Body of pancreas (tissue), 4 donors: Measurements from ENCODE around the gene DHRS7B.

Experiments used
- POLR2A ChIP-seq, 3 donors: fragments of 450-650 bp; IDR thresholded peaks; one replicate each; pipeline ENCODE4 v1.6.1; 2016; ENCODE audit warnings: antibody characterized with exemption in 3 of 3, mild to moderate bottlenecking in 2 of 3
- TF ChIP-seq, protein P1 (sequence below), 7 experiments: fragments of 450-650 bp in 4 of 7; fragments of 200-600 bp in 3 of 7; sonication (generic) in 3 of 7; IDR thresholded peaks; one replicate each; pipeline ENCODE4 v1.5.1; 2016 to 2019; ENCODE audit warnings: antibody characterized with exemption in 7 of 7

DNA sequence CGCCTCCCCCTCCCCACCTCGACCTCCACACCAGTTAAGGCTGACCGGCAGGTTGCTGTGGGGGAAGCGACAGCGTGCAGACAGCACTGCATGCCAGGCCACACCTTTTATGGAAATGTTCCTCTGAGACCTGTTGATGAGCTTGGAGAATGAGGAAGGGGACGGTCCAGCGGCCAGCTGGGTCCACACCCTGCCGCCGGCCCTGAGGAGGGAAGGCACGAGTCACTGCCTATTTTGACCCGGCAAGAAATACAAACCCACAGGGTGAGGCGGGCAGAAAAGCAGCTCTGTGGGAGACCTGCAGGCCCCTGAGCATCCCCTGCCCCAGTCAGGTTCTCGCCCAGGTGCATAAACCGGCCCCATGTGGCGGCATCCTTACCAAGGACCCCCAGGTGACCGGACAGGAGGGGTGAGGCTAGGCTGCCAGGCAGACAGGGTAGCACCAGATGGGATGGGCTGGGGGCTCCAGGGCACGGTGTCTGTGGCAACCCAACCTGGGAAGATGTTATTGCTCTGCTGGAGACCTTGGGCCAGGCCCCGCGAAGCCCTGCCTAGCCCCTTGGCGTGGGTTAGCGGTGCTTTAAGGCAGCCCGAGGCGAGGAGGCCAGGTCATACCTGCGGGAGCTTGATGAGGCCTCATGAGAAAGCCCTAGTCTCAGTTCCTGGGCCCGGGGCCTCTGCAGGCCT, 113.7 kb downstream of the DHRS7B start:
- TF ChIP-seq, protein P1, sequence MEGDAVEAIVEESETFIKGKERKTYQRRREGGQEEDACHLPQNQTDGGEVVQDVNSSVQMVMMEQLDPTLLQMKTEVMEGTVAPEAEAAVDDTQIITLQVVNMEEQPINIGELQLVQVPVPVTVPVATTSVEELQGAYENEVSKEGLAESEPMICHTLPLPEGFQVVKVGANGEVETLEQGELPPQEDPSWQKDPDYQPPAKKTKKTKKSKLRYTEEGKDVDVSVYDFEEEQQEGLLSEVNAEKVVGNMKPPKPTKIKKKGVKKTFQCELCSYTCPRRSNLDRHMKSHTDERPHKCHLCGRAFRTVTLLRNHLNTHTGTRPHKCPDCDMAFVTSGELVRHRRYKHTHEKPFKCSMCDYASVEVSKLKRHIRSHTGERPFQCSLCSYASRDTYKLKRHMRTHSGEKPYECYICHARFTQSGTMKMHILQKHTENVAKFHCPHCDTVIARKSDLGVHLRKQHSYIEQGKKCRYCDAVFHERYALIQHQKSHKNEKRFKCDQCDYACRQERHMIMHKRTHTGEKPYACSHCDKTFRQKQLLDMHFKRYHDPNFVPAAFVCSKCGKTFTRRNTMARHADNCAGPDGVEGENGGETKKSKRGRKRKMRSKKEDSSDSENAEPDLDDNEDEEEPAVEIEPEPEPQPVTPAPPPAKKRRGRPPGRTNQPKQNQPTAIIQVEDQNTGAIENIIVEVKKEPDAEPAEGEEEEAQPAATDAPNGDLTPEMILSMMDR (IDR thresholded peaks at IDR 0.05): no peak
- no peak for TF ChIP-seq POLR2A (IDR thresholded peaks at IDR 0.05)
